Fibroblast of lung (primary cell): ENCODE measurements around the gene SERPINC1.

ENCODE experiments used
- EZH2 ChIP-seq: IDR thresholded peaks from 2 replicates; pipeline ENCODE4 v1.5.1; 2012; ENCODE audit warnings: low read length, control low read depth, mild to moderate bottlenecking; ENCODE audit errors: missing control alignments
- TF ChIP-seq, protein P1 (sequence below), 2 donors: IDR thresholded peaks in 1 of 2; conservative IDR thresholded peaks in 1 of 2; 1 replicate in 1 of 2; 2 replicates in 1 of 2; pipeline ENCODE4 v1.5.1; 2011 to 2012; ENCODE audit warnings: low read length in 2 of 2, control low read depth in 1 of 2, inconsistent platforms in 1 of 2, low read depth in 1 of 2, mild to moderate bottlenecking in 1 of 2

DNA sequence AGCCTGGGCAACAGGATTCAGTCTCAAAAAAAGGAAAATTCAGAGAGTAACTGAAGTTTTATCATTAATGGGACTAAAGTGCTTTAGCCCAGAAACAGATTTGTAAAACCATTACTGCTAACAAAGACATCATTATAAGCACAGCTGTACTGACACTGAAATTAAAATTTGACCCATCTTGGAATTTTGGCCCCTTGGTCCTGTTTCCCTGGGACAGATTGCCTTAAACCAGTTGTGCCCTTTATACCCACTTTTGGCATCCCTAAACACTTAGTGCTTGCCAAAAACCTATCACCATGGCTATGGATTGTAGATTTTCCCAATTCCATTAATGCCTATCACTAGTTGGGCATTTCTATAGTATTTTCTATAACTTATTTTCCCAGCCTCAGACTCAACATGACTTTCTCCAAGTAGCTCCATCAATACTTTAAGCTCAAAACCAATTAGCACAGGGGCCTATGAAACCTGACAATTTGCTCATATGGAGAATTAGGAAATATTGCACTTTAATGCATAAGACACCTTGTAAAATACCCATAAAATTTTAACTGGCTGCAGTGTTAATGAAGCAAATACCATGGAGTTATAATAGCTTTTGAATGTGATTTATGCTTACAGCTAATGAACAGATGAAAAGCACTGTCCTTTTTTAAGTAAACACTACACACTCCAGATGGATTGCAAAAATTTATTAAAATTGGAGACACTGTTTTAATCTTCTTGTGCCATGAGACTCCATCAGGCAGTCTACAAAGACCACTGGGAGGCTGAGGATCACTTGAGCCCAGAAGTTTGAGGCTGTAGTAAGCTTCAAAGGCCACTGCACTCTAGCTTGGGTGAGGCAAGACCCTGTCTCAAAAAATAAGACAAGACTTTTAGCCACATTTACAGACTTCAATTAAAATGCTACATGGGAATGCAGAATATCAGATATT lies 53.6 kb downstream of the SERPINC1 start:
- TF ChIP-seq, protein P1, sequence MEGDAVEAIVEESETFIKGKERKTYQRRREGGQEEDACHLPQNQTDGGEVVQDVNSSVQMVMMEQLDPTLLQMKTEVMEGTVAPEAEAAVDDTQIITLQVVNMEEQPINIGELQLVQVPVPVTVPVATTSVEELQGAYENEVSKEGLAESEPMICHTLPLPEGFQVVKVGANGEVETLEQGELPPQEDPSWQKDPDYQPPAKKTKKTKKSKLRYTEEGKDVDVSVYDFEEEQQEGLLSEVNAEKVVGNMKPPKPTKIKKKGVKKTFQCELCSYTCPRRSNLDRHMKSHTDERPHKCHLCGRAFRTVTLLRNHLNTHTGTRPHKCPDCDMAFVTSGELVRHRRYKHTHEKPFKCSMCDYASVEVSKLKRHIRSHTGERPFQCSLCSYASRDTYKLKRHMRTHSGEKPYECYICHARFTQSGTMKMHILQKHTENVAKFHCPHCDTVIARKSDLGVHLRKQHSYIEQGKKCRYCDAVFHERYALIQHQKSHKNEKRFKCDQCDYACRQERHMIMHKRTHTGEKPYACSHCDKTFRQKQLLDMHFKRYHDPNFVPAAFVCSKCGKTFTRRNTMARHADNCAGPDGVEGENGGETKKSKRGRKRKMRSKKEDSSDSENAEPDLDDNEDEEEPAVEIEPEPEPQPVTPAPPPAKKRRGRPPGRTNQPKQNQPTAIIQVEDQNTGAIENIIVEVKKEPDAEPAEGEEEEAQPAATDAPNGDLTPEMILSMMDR (conservative IDR thresholded peaks at IDR 0.05 in 1 of 2, IDR thresholded peaks at IDR 0.05 in 1 of 2; ENCODE audit: low read depth in 1 of 2, low read length in 2 of 2): no peak
- TF ChIP-seq EZH2: no peak
